HG03575 (cell line): ENCODE data around the gene TOR1B.

Experiments used
- ATAC-seq: cut with Tn5 transposase; IDR thresholded peaks from one replicate; pipeline ENCODE4 v1.9.1; 2021; ENCODE audit not compliant: unreplicated experiment, insufficient number of reproducible peaks, low FRiP score; ENCODE audit errors: extremely low read depth

The TOR1B gene

GRCh38 chr9:129835860-129836223, 32.9 kb downstream of the TOR1B start:
- no peak for ATAC-seq

DNA sequence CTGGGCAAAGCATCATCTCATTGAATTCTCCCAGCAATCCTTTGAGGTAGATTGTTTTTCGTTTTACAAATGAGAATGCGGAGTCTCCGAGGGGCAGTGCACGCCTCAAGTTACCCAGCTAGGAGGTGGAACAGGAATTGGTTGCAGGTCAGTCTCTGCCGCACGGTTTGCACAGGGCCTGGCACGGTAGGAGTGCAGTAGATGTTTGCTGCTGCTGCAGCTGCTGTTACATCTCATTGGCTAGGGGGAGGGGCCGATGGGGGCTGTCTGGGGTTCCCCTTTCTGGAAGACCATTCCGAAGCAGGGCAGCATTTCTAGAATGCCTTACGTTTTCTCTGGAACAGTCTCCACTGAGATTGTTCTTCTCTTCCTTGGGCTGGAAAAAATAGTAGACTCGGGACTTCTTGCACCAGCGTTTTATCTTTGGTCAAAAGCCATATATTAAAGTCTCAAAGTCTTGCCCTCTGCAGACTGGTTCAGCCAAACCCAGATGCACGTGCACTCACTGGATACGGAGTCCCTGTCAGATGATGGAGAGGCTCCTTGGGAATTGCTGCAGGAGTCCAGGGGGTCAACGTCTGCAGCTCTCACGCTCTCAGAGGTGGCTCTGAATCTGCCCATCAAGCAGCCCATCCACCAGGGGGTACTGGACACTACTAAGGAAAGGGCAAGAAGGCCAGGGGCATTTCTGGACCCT, 33.5 kb downstream of the TOR1B start:
- no peak for ATAC-seq

- ATAC-seq, result no peak
These were observed 35.8 kb downstream of the TOR1B start for GRCh38 chr9:129838707-129839259.

DNA sequence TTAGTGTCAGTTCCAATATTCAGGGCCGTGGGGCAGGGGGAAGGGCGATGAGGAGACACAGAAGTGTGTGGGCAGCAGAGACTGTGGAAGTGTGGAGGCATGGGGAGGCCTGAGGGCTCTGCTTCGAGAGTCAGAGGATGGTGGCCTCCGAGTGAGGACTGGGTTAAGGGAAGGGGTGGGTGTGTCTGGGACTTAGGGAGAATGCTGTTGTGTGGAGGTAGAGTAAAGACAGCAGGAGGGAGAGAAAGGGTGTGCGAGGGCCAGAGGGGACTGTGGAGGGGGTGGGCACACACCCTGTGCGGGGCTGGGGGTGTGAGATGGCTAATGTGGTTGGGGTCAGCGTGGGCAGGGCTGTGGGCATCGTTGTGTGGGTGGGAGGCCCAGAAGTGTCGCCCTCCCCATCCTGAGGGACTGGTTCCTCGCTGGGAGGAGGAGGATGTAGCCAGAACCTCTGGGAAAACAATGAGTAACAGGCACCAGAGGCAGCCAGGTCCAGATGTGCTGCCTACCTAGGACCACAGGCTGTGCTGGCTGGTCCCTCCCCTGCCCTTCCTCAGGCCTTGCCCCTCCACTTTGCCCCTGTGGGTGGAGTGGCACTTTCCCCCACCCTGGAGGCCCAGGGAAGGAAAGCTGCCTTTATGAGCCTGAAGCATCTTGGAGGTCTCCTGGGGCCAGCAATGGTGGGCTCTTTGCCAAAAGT, 36.5 kb downstream of the TOR1B start:
- no peak for ATAC-seq

DNA sequence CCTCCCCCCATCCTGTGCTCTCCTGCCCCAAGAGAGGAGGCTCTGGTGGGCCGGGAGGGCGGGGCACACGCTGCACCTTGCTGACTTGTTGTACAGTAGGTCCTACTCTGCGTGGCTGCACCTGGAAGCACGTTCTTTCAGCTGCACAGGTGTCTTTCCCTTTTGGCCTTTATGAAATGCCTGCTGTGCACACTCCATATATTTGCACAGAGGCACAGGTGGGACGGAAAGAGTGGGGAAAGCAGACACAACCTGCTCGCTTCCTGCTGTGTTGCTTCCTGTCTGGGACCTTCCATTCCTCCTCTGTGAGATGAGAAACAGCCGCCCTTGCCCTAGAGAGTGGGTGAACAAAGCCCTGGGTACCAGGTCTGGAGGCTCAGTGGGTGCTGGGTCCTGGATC, 37.0 kb downstream of the TOR1B start:
- ATAC-seq, result no peak

DNA sequence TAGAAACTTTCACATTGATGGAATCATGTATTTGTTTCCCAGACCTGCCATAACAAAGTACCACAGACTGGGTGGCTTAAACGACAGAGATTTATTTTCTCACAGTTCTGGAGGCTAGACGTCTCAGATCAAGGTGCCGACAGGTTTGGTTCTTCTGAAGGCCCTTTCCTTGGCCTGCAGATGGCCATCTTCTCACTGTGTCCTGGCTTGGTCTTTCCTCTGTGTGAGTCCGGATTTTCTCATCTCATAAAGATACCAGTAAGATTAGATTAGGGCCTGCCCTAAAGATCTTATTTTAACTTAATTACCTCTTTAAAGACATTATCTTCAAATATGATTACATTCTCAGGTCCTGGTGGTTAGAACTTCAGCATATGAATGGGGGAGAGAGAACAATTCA, 38.1 kb downstream of the TOR1B start:
- ATAC-seq, result no peak

GRCh38 chr9:129845373-129845772, 42.4 kb downstream of the TOR1B start:
- no peak for ATAC-seq

GRCh38 chr9:129848712-129849441, 45.9 kb downstream of the TOR1B start:
- ATAC-seq, result no peak

- no peak for ATAC-seq
These were observed 46.9 kb downstream of the TOR1B start for GRCh38 chr9:129849901-129850300.

- no peak for ATAC-seq
These were observed 48.0 kb downstream of the TOR1B start for GRCh38 chr9:129850821-129851550.

DNA sequence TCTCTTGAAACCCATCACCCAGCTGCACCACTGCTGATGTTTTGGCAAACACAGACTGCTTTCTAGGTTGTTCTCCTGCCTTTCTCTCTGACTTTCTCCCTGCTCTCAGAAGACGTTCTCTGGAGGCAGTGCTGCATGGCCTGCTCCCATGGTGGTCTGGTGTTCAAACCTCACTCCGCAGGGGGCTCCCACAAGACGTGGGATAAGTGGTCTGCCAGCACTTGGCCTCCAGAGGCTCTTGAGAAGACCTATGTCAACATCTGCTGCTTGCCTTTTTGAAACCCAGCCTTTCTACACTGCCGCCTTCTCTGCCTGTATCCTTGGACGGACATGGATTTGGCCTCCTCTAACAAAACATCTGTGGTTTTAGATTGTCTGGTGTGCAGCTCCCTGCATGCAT, 48.8 kb downstream of the TOR1B start:
- ATAC-seq, result no peak

- no peak for ATAC-seq
These were observed 49.6 kb downstream of the TOR1B start for GRCh38 chr9:129852579-129852978.

DNA sequence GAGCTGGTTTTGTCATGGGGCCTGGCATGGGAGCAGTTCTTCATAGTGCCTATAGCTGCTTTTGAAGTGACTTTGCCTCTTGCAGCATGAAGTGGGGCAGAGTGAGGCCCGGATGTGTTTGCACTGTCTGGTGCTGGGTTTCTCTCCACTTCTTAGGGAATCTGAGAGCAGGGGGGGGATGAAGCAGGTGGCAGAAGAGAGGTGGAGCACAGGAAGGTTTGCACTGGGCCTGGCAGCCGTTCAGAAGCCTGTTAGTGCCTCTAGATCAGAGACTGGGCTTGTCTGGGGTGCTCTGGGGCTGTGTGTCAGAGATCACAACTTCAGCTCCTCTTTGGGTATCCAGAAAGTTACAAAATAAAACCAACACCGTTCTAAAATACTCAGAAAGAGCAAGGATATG, 50.6 kb downstream of the TOR1B start:
- no peak for ATAC-seq

DNA sequence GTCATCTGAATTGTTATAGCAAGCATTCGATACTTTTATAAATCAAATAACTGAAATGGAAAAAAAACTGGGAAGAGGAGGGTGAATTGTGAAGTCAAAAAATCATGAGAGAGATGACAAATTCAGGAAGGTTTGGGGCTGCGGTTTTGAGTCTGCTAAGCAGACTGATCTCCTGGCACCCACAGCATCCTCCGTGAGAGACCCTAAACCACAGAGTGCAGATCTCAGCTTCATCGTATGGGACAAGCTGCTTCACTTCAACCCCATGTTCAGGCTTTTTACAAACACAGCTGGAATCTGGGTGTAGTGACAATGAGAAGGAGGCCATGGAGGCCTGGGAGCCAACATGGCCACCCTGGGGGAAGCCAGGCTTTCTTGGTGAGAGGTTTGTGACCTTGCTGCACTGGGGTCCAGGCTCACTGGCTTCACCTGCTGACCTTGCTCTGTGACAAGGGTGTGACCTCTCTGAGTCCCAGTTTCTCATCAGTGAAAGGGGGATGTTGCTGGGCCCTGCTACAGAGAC, 51.7 kb downstream of the TOR1B start:
- ATAC-seq, result no peak

DNA sequence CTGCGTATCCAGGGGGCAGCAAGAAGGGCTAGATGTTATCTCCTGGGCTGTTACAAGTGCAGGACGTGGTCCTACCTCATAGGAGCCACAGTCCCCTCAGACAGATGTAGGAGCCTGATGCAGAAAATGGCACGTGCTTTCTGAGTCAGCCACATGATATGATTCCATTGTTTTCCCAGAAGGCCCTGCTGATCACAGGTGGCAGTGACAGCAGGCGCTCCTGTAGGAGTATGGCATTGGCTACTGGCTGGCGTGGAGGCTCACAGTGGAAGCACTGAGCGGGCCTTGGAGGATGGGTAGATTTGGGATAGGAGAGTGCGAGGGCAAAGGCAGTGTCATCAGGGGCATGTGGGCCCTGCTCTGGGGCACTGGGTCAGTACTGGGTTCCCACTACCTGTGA, 54.2 kb downstream of the TOR1B start:
- ATAC-seq, result no peak

GRCh38 chr9:129858167-129858962, 55.4 kb downstream of the TOR1B start:
- ATAC-seq, result no peak
